Uterus (tissue), 4 donors: ENCODE data around the gene HSPBAP1. TPM values are rescaled to one million over a fixed set of nuclear protein-coding genes. Genes with fewer than 3 reads are reported as not detected.

Source experiments
- DNase-seq, 2 donors: peaks; one replicate each; pipeline ENCODE4 v3.0.0-alpha.2; 2019 to 2020
- H3K27ac ChIP-seq, 2 donors: fragments of 200-600 bp; sonication (generic); 1 replicate in 1 of 2; 2 replicates in 1 of 2; pipeline ENCODE4 v1.5.1; 2016 to 2018
- H3K27me3 ChIP-seq, 2 donors: fragments of 200-600 bp; sonication (generic); one replicate each; pipeline ENCODE4 v1.5.1; 2018 to 2019; ENCODE audit warnings: control low read depth in 1 of 2
- H3K36me3 ChIP-seq, 2 donors: fragments of 200-600 bp; sonication (generic); one replicate each; pipeline ENCODE4 v1.5.1; 2019; ENCODE audit warnings: control low read depth in 1 of 2
- H3K4me1 ChIP-seq, 2 donors: fragments of 200-600 bp; sonication (generic); one replicate each; pipeline ENCODE4 v1.5.1; 2018 to 2019; ENCODE audit warnings: control low read depth in 1 of 2
- H3K4me3 ChIP-seq, 2 donors: fragments of 200-600 bp; sonication (generic); 1 replicate in 1 of 2; 2 replicates in 1 of 2; pipeline ENCODE4 v1.5.1; 2018 to 2019; ENCODE audit warnings: mild to moderate bottlenecking in 1 of 2
- H3K9me3 ChIP-seq, 2 donors: fragments of 200-600 bp; sonication (generic); one replicate each; pipeline ENCODE4 v1.5.1; 2019; ENCODE audit warnings: control low read depth in 1 of 2
- POLR2A ChIP-seq, 2 donors: fragments of 450-650 bp; IDR thresholded peaks; one replicate each; pipeline ENCODE4 v1.6.1; 2016; ENCODE audit warnings: antibody characterized with exemption in 2 of 2, mild to moderate bottlenecking in 1 of 2, moderate library complexity in 1 of 2
- intact Hi-C: fragments of 100-400 bp; cut with DNase I; formaldehyde crosslinking; loops from one replicate; pipeline ENCODE4 v1.15.1; 2023; ENCODE audit warnings: low total_unique reads
- total RNA-seq, 4 donors: library from RNA; depleted of rRNA in 3 of 4; stranded (reverse); fragments of >200 nt in 3 of 4; gene quantifications; one replicate each; pipeline versions ENCODE4 v1.1.0 to v1.2.4, GENCODE V29; 2014 to 2023
- TF ChIP-seq, protein P1 (sequence below), 4 experiments: fragments of 200-600 bp in 2 of 4; fragments of 450-650 bp in 2 of 4; sonication (generic) in 2 of 4; IDR thresholded peaks; one replicate each; pipeline ENCODE4 v1.5.1; 2016 to 2019; ENCODE audit warnings: antibody characterized with exemption in 4 of 4, mild to moderate bottlenecking in 2 of 4, moderate library complexity in 1 of 4
- donor health status: DM: yes; HTN: yes; CAD: no.

The HSPBAP1 gene, protein sequence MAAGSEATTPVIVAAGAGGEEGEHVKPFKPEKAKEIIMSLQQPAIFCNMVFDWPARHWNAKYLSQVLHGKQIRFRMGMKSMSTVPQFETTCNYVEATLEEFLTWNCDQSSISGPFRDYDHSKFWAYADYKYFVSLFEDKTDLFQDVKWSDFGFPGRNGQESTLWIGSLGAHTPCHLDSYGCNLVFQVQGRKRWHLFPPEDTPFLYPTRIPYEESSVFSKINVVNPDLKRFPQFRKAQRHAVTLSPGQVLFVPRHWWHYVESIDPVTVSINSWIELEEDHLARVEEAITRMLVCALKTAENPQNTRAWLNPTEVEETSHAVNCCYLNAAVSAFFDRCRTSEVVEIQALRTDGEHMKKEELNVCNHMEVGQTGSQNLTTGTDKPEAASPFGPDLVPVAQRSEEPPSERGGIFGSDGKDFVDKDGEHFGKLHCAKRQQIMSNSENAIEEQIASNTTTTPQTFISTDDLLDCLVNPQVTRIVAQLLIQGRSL
- total RNA-seq = 10 to 100 TPM in 2 of 4 donors, 1 to 10 TPM in 2; 3.1 to 25.9 (median 11.7) TPM

DNA sequence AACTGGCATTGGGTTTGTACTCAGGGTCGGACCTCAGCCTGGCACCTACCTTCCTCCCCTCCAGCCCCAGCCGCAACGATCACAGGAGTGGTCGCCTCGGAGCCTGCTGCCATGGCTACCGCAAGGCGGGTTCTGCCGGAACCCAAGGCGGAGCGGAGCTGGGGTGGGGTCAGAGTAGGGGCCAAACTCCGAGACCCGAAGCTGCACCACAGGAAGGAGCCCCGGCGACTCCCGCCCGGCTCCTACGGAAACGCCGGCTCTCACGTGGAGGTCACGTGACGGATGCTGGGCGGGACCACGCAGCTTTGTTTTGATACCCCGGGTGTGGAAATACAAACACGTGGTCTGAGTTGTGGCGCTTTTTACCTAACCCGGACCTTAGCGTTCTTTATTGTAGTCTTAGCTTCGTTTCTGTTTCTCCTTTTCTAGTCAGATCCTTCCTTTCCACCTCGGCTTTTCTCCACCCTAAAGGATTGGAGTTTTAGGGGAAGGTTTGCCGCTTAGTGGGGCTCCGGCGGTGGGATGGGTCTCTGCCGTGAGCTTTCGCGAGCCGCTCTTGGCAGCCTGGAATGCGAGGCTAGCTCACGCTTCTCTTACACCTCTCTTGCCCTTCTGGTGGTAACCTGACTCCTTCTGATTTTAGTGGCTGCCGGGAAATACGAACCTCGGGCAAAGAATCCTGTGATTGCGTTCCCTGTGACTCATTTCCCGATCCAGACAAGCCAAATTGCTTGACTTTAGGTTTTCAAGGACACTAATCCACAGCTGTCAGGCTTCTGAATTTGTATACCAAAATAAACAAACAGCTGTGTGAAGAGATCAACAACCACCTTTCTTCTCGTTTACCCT lies at the start of gene HSPBAP1:
HSPBAP1 (minus strand) TSS at position 264 of the 849 bp plus-strand sequence; CDS start at position 113, 151 bp downstream.
- TF ChIP-seq POLR2A (IDR thresholded peaks at IDR 0.05) = peak; percentile 48 to 55
- TF ChIP-seq, protein P1, sequence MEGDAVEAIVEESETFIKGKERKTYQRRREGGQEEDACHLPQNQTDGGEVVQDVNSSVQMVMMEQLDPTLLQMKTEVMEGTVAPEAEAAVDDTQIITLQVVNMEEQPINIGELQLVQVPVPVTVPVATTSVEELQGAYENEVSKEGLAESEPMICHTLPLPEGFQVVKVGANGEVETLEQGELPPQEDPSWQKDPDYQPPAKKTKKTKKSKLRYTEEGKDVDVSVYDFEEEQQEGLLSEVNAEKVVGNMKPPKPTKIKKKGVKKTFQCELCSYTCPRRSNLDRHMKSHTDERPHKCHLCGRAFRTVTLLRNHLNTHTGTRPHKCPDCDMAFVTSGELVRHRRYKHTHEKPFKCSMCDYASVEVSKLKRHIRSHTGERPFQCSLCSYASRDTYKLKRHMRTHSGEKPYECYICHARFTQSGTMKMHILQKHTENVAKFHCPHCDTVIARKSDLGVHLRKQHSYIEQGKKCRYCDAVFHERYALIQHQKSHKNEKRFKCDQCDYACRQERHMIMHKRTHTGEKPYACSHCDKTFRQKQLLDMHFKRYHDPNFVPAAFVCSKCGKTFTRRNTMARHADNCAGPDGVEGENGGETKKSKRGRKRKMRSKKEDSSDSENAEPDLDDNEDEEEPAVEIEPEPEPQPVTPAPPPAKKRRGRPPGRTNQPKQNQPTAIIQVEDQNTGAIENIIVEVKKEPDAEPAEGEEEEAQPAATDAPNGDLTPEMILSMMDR (IDR thresholded peaks at IDR 0.05) = no peak
- Histone ChIP-seq H3K9me3 (no peaks in the 10 kb centered on the region), H3K36me3 (no peaks in the 10 kb centered on the region), H3K27ac (peak within 1 kb of the TSS; percentile 97 to 98), H3K4me1 (no peaks in the 10 kb centered on the region), H3K27me3 (no peaks in the 10 kb centered on the region), H3K4me3 (peak within 1 kb of the TSS; percentile 75 to 86)
- intact Hi-C loops = no loop called here
- peak; percentile 88 to 94 for DNase-seq

DNA sequence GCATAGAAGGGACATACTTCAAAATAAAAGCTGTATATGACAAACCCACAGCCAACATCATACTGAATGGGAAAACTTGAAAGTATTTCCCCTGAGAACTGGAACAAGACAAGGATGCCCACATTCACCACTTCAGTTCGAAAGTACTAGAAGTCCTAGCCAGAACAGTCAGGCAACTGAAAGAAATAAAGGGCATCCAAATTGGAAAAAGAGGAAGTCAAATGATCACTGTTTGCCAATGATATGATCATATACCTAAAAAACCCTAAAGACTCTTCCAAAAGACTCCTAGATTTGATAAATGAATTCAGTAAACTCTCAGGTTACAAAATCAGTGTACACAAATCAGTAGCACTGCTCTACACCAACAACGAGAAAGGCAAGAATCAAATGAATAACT lies 42.0 kb upstream of the HSPBAP1 start:
- no peak for DNase-seq
- H3K27me3 ChIP-seq = no peaks in the 10 kb centered on the region
- intact Hi-C loops = no loop called here
- no peak for TF ChIP-seq POLR2A (IDR thresholded peaks at IDR 0.05)
- TF ChIP-seq, protein P1 (IDR thresholded peaks at IDR 0.05) = no peak
- H3K36me3 ChIP-seq = no peaks in the 10 kb centered on the region
- no peaks in the 10 kb centered on the region for H3K4me1 ChIP-seq
- no peaks in the 10 kb centered on the region for H3K9me3 ChIP-seq
- no peak overlapping the region for H3K27ac ChIP-seq
- H3K4me3 ChIP-seq = no peak overlapping the region

DNA sequence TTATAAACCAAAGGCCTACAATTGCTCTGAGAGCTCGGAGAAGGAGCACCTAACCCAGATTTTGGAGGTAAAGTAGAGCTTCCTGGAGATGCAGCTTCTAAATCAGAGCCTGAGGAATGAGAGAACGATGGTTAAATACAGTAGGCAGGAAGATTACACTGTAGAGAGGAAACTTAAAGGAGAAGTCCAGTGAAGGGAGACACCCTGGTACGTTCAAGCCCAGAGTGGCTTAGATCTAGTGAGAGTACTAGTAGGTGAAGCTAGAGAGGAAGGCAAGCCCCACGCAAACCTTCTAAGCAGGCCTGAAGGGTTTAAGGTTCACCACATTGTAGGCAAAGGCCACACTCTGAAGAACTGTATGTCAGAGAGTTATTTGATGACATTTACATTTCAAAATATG lies 34.6 kb upstream of the HSPBAP1 start:
- intact Hi-C loops = no loop called here
- no peaks in the 10 kb centered on the region for H3K4me1 ChIP-seq
- no peak for DNase-seq
- no peak overlapping the region for H3K4me3 ChIP-seq
- H3K9me3 ChIP-seq = no peaks in the 10 kb centered on the region
- no peak for TF ChIP-seq POLR2A (IDR thresholded peaks at IDR 0.05)
- TF ChIP-seq, protein P1 (IDR thresholded peaks at IDR 0.05) = no peak
- H3K36me3 ChIP-seq = no peaks in the 10 kb centered on the region
- no peaks in the 10 kb centered on the region for H3K27me3 ChIP-seq
- H3K27ac ChIP-seq = no peak overlapping the region

DNA sequence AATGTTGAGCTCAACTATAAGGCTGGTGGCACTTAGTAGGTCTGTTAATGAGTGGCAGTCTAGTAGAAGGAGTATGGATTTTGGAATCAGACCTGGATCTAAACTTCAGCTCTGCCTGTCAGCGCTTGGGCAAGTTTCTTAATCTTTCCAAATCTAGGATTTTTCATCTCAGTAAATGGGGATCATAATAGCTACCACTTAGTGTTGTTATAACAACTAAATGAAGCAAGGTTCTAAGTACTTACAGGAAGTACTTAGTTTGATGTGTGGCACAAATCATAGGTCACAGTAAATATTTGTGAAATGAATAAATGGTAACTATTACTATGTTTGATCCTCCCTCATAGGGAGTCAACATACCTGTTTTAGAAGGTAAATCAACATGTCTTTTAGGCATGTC lies 32.6 kb upstream of the HSPBAP1 start:
- no peak overlapping the region for H3K4me3 ChIP-seq
- H3K36me3 ChIP-seq = no peaks in the 10 kb centered on the region
- intact Hi-C loops = no loop called here
- TF ChIP-seq, protein P1 (IDR thresholded peaks at IDR 0.05) = no peak
- TF ChIP-seq POLR2A (IDR thresholded peaks at IDR 0.05) = no peak
- DNase-seq = no peak
- H3K9me3 ChIP-seq = no peaks in the 10 kb centered on the region
- no peak overlapping the region for H3K27ac ChIP-seq
- H3K4me1 ChIP-seq = no peaks in the 10 kb centered on the region
- H3K27me3 ChIP-seq = no peaks in the 10 kb centered on the region
